ENCODE results near the gene BRF1.

GRCh38 chr14:105219043-105219612, 81.7 kb downstream of the BRF1 start:
- TF ChIP-seq CTCF (conservative IDR thresholded peaks at IDR 0.05 in 1 of 2, IDR thresholded peaks at IDR 0.05 in 1 of 2; ENCODE audit: low read depth in 1 of 2, low read length in 2 of 2) (no peak), EZH2 (IDR thresholded peaks at IDR 0.05; ENCODE audit: low read length, missing control alignments) (no peak)

Measured in fibroblast of lung (primary cell).